ENCODE data around the gene AK1. TPM values are rescaled to one million over a fixed set of nuclear protein-coding genes. Genes with fewer than 3 reads are reported as not detected.

The AK1 gene
- total and polyA plus RNA-seq, 2 of the 13 experiments (the other 11 are each of a cell fraction or from before 2014, with no cell fraction given) = 19.1 to 32.8 TPM

DNA sequence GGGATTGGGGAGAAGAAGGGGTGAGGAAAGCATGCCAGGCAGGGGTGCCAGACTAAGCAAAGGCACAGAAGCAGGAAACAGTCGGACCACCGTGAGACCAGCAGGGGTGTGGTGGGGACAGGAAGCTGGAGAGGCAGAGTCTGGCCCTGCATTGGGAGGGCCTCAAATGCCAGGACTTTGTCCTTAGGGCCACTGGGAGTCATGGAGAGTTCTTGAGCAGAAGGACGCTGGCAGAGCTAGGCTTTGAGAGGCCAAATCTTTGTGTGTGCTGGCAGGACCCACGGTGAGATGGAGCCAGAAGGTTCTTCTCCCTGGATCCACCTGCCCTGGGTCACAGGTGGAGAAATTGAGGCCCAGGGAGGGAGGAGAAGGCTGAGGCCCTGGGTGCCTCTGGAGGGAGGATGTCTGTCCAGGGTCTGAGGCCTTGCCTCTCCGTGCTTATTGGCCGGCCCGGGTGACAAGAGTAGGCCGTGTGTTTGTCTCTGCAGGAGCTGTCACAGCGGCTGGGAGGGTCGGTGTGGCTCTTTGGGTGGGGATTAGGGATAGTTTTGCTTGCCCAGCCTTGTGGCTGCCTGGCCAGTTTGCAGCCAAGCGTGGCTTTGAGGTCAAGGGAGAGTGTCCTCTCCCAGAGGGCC, 21.3 kb downstream of the AK1 start (continued):
- no peak for TF ChIP-seq ZNF605 (CRISPR knock-in tag; IDR thresholded peaks at IDR 0.05)
- TF ChIP-seq SALL1 (CRISPR knock-in tag; IDR thresholded peaks at IDR 0.05) = peak; percentile 49; the same call in 1 of the 2 replicates
- TF ChIP-seq AHR (CRISPR knock-in tag; IDR thresholded peaks at IDR 0.05) = no peak
- no peak for TF ChIP-seq TAF1 (CRISPR knock-in tag; IDR thresholded peaks at IDR 0.05)
- no peak for TF ChIP-seq KMT2A (CRISPR knock-in tag; IDR thresholded peaks at IDR 0.05)
- TF ChIP-seq CHD2 (IDR thresholded peaks at IDR 0.05; ENCODE audit: low read depth, low read length) = no peak
- TF ChIP-seq, protein P1, sequence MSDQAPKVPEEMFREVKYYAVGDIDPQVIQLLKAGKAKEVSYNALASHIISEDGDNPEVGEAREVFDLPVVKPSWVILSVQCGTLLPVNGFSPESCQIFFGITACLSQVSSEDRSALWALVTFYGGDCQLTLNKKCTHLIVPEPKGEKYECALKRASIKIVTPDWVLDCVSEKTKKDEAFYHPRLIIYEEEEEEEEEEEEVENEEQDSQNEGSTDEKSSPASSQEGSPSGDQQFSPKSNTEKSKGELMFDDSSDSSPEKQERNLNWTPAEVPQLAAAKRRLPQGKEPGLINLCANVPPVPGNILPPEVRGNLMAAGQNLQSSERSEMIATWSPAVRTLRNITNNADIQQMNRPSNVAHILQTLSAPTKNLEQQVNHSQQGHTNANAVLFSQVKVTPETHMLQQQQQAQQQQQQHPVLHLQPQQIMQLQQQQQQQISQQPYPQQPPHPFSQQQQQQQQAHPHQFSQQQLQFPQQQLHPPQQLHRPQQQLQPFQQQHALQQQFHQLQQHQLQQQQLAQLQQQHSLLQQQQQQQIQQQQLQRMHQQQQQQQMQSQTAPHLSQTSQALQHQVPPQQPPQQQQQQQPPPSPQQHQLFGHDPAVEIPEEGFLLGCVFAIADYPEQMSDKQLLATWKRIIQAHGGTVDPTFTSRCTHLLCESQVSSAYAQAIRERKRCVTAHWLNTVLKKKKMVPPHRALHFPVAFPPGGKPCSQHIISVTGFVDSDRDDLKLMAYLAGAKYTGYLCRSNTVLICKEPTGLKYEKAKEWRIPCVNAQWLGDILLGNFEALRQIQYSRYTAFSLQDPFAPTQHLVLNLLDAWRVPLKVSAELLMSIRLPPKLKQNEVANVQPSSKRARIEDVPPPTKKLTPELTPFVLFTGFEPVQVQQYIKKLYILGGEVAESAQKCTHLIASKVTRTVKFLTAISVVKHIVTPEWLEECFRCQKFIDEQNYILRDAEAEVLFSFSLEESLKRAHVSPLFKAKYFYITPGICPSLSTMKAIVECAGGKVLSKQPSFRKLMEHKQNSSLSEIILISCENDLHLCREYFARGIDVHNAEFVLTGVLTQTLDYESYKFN (CRISPR knock-in tag; conservative IDR thresholded peaks at IDR 0.05) = 0 out of 2 replicates have a peak, but pooled peaks have one; percentile 17
- no peak for TF ChIP-seq PBX2 (CRISPR knock-in tag; IDR thresholded peaks at IDR 0.05)
- TF ChIP-seq CREB3 (CRISPR knock-in tag; IDR thresholded peaks at IDR 0.05) = no peak
- TF ChIP-seq ETS1 (CRISPR knock-in tag; IDR thresholded peaks at IDR 0.05) = no peak
- TF ChIP-seq TBX2 (CRISPR knock-in tag; IDR thresholded peaks at IDR 0.05; ENCODE audit: borderline replicate concordance) = no peak
- TF ChIP-seq ZBTB42 (CRISPR knock-in tag; IDR thresholded peaks at IDR 0.05) = no peak
- TF ChIP-seq LRRFIP1 (CRISPR knock-in tag; conservative IDR thresholded peaks at IDR 0.05) = no peak
- no peak for TF ChIP-seq TAF15 (IDR thresholded peaks at IDR 0.05; ENCODE audit: low read depth, low read length, poor library complexity, severe bottlenecking)
- TF ChIP-seq ZNF790 (CRISPR knock-in tag; IDR thresholded peaks at IDR 0.05; ENCODE audit: borderline replicate concordance) = no peak
- TF ChIP-seq FOSL1 (CRISPR knock-in tag; IDR thresholded peaks at IDR 0.05; ENCODE audit: borderline replicate concordance) = no peak
- no peak for TF ChIP-seq ZFYVE20 (CRISPR knock-in tag; IDR thresholded peaks at IDR 0.05; ENCODE audit: borderline replicate concordance, low read depth)
- peak; percentile 33; the same call in 1 of the 2 replicates for TF ChIP-seq HNF4A (CRISPR knock-in tag; IDR thresholded peaks at IDR 0.05)
- peak; percentile 92 for TF ChIP-seq ZMYM3 (CRISPR knock-in tag; IDR thresholded peaks at IDR 0.05)
- TF ChIP-seq PPARG (CRISPR knock-in tag; conservative IDR thresholded peaks at IDR 0.05) = no peak

Data from HepG2 (cell line).